Measurements from ENCODE around the gene PRIM2. TPM values are rescaled to one million over a fixed set of nuclear protein-coding genes. Genes with fewer than 3 reads are reported as not detected.
A peak's percentile ranks its signal among the peaks of the same experiment; 100 is the strongest.
"Not testable (repeated sequence)": the region's sequence is repeated elsewhere in the genome, so short reads cannot be mapped to it uniquely, and the experiment has no call there.

Gene PRIM2
- total and polyA plus RNA-seq, 2 of the 4 experiments (the other 2 are of a cell fraction), result 11.8 to 37.5 TPM

GRCh38 chr6:57572119-57572518, 254.7 kb downstream of the PRIM2 start:
- no CpG with 5 or more reads among the region's 4 CpGs for WGBS, 2 experiments (ENCODE audit: extremely low coverage in 2 of 2, insufficient read length in 1 of 2)

GRCh38 chr6:57572844-57573243, 255.4 kb downstream of the PRIM2 start:
- H2AK5ac ChIP-seq (ENCODE audit: low read depth, low read length); H3K56ac ChIP-seq (ENCODE audit: extremely low read depth, insufficient read depth, low read length); H3K4me2 ChIP-seq (ENCODE audit: low read depth, low read length); H3K4me3 ChIP-seq (ENCODE audit: insufficient read depth, low read depth, low read length); H3K14ac ChIP-seq (replicated peaks; ENCODE audit: low read depth, low read length); H2AFZ ChIP-seq (replicated peaks; ENCODE audit: low read length, poor library complexity); H4K5ac ChIP-seq (ENCODE audit: low read depth, low read length); BruUV-seq (replicated peaks); H3K23ac ChIP-seq (ENCODE audit: low read depth, low read length); intact Hi-C loops (cut with micrococcal nuclease); H3K4me1 ChIP-seq (ENCODE audit: control insufficient read depth, insufficient read depth, low read length); H3K9ac ChIP-seq (ENCODE audit: low read depth, low read length); H4K91ac ChIP-seq (ENCODE audit: insufficient read depth, low read depth, low read length); H3K27me3 ChIP-seq (ENCODE audit: control insufficient read depth, insufficient read depth, low read length); H2AK9ac ChIP-seq (replicated peaks; ENCODE audit: low read depth, low read length, poor library complexity); H3K4ac ChIP-seq (ENCODE audit: low read depth, low read length); H3K18ac ChIP-seq (ENCODE audit: low read depth, low read length); H2BK20ac ChIP-seq (ENCODE audit: low read depth, low read length); dilution Hi-C loops (cut with HindIII; ENCODE audit: low sequenced_read_pairs, unreplicated experiment); H3K27ac ChIP-seq (ENCODE audit: insufficient read depth, low read length); H4K20me1 ChIP-seq (ENCODE audit: insufficient read depth, low read length); H2BK15ac ChIP-seq (ENCODE audit: low read depth, low read length); in situ Hi-C loops (cut with MboI; ENCODE audit: low sequenced_read_pairs); H3K9me1 ChIP-seq (ENCODE audit: insufficient read depth, low read length); H3K9me3 ChIP-seq (ENCODE audit: control insufficient read depth, insufficient read depth, low read length); H3K79me1 ChIP-seq (ENCODE audit: low read depth in 1 of 2, low read length in 2 of 2); H4K8ac ChIP-seq (ENCODE audit: low read depth in 2 of 2, low read length in 2 of 2); H2BK5ac ChIP-seq (ENCODE audit: low read depth, low read length, poor library complexity, severe bottlenecking); H2BK120ac ChIP-seq (ENCODE audit: low read depth, low read length); H3K36me3 ChIP-seq (ENCODE audit: control insufficient read depth, insufficient read depth, low read length); POLR2A ChIA-PET (ENCODE audit: unreplicated experiment); CTCF ChIA-PET: not testable (repeated sequence)
- DNase-seq, result peak; percentile 0
- ATAC-seq (ENCODE audit: low read depth), result peak; percentile 57
- no CpG with 5 or more reads among the region's 1 CpG for WGBS, 2 experiments (ENCODE audit: extremely low coverage in 2 of 2, insufficient read length in 1 of 2)

More at GRCh38 chr6:57572119-57572518, 254.7 kb downstream of the PRIM2 start:
- in situ Hi-C loops (cut with MboI; ENCODE audit: low sequenced_read_pairs); H4K91ac ChIP-seq (ENCODE audit: insufficient read depth, low read depth, low read length); H3K4me3 ChIP-seq (ENCODE audit: insufficient read depth, low read depth, low read length); H3K9me1 ChIP-seq (ENCODE audit: insufficient read depth, low read length); H2BK20ac ChIP-seq (ENCODE audit: low read depth, low read length); H2BK15ac ChIP-seq (ENCODE audit: low read depth, low read length); H2AFZ ChIP-seq (replicated peaks; ENCODE audit: low read length, poor library complexity); H2AK9ac ChIP-seq (replicated peaks; ENCODE audit: low read depth, low read length, poor library complexity); CTCF ChIA-PET; H3K56ac ChIP-seq (ENCODE audit: extremely low read depth, insufficient read depth, low read length); H3K9ac ChIP-seq (ENCODE audit: low read depth, low read length); H3K23ac ChIP-seq (ENCODE audit: low read depth, low read length); DNase-seq; H4K20me1 ChIP-seq (ENCODE audit: insufficient read depth, low read length); H3K14ac ChIP-seq (replicated peaks; ENCODE audit: low read depth, low read length); H2AK5ac ChIP-seq (ENCODE audit: low read depth, low read length); H2BK5ac ChIP-seq (ENCODE audit: low read depth, low read length, poor library complexity, severe bottlenecking); H3K79me1 ChIP-seq (ENCODE audit: low read depth in 1 of 2, low read length in 2 of 2); BruUV-seq (replicated peaks); H3K4ac ChIP-seq (ENCODE audit: low read depth, low read length); H3K9me3 ChIP-seq (ENCODE audit: control insufficient read depth, insufficient read depth, low read length); H3K4me2 ChIP-seq (ENCODE audit: low read depth, low read length); H3K27me3 ChIP-seq (ENCODE audit: control insufficient read depth, insufficient read depth, low read length); POLR2A ChIA-PET (ENCODE audit: unreplicated experiment); H3K18ac ChIP-seq (ENCODE audit: low read depth, low read length); H3K36me3 ChIP-seq (ENCODE audit: control insufficient read depth, insufficient read depth, low read length); H3K27ac ChIP-seq (ENCODE audit: insufficient read depth, low read length); H3K4me1 ChIP-seq (ENCODE audit: control insufficient read depth, insufficient read depth, low read length); H4K8ac ChIP-seq (ENCODE audit: low read depth in 2 of 2, low read length in 2 of 2); H4K5ac ChIP-seq (ENCODE audit: low read depth, low read length); intact Hi-C loops (cut with micrococcal nuclease); H2BK120ac ChIP-seq (ENCODE audit: low read depth, low read length); dilution Hi-C loops (cut with HindIII; ENCODE audit: low sequenced_read_pairs, unreplicated experiment): not testable (repeated sequence)
- 0 out of 2 replicates have a peak, but pooled peaks have one; percentile 14 for ATAC-seq (ENCODE audit: low read depth)

Data from IMR-90 (cell line).